Endodermal cell (in vitro differentiated cells): Measurements from ENCODE around the gene SSTR5. TPM values are rescaled to one million over a fixed set of nuclear protein-coding genes. Genes with fewer than 3 reads are reported as not detected.
"Not testable (repeated sequence)": the region's sequence is repeated elsewhere in the genome, so short reads cannot be mapped to it uniquely, and the experiment has no call there.

Experiments
- DNase-seq: peaks from one replicate; pipeline ENCODE4 v3.0.0-alpha.2; 2017
- H3K27ac ChIP-seq: 2 replicates; pipeline ENCODE4 v1.5.1; 2013; ENCODE audit warnings: mild to moderate bottlenecking, low read depth, low read length, moderate library complexity
- H3K27me3 ChIP-seq: 2 replicates; pipeline ENCODE4 v1.6.1; 2013; ENCODE audit warnings: mild to moderate bottlenecking, low read length, moderate library complexity; ENCODE audit not compliant: insufficient read depth, control insufficient read depth, poor library complexity, severe bottlenecking
- H3K36me3 ChIP-seq: 2 replicates; pipeline ENCODE4 v1.7.0; 2013; ENCODE audit warnings: mild to moderate bottlenecking, low read length, moderate library complexity; ENCODE audit not compliant: control insufficient read depth, insufficient read depth
- H3K4me1 ChIP-seq: one replicate; pipeline ENCODE4 v1.7.0; 2013; ENCODE audit warnings: low read length; ENCODE audit not compliant: control insufficient read depth, insufficient read depth
- H3K4me3 ChIP-seq: 2 replicates; pipeline ENCODE4 v1.5.1; 2013; ENCODE audit warnings: mild to moderate bottlenecking, low read length, moderate library complexity
- H3K9ac ChIP-seq: 2 replicates; pipeline ENCODE4 v1.6.1; 2013; ENCODE audit warnings: mild to moderate bottlenecking, low read length, moderate library complexity; ENCODE audit not compliant: poor library complexity, severe bottlenecking; ENCODE audit errors: extremely low read depth
- H3K9me3 ChIP-seq: 2 replicates; pipeline ENCODE4 v1.6.1; 2013; ENCODE audit warnings: mild to moderate bottlenecking, low read length, moderate library complexity; ENCODE audit not compliant: control insufficient read depth
- H3K27ac Mint-ChIP-seq: 2 replicates; pipeline ENCODE4 v1.8.0; 2020; ENCODE audit warnings: mixed read lengths
- H3K27me3 Mint-ChIP-seq: 2 replicates; pipeline ENCODE4 v1.8.0; 2021; ENCODE audit warnings: mild to moderate bottlenecking, mixed read lengths; ENCODE audit not compliant: insufficient read depth
- H3K36me3 Mint-ChIP-seq: 2 replicates; pipeline ENCODE4 v1.8.0; 2020; ENCODE audit warnings: low read depth, mixed read lengths
- H3K4me1 Mint-ChIP-seq: 2 replicates; pipeline ENCODE4 v1.8.0; 2020; ENCODE audit warnings: mixed read lengths
- H3K4me3 Mint-ChIP-seq: 2 replicates; pipeline ENCODE4 v1.8.0; 2020; ENCODE audit warnings: mild to moderate bottlenecking, moderate library complexity, mixed read lengths
- H3K9me3 Mint-ChIP-seq: 2 replicates; pipeline ENCODE4 v1.8.0; 2020; ENCODE audit warnings: mild to moderate bottlenecking, mixed read lengths
- WGBS, 2 experiments: methylation state at CpG; one replicate each; pipeline versions ENCODE4 v1.1.5 to v1.1.7; 2013; ENCODE audit warnings: missing lambda C conversion rate in 2 of 2, mixed read lengths in 1 of 2; ENCODE audit not compliant: insufficient coverage in 1 of 2, insufficient read length in 1 of 2; 5-methylcytosine and 5-hydroxymethylcytosine counted together
- long read RNA-seq, 4 experiments: library from polyadenylated mRNA in 2 of 4; library from RNA in 1 of 4; library from capped mRNA in 1 of 4; stranded (forward) in 3 of 4; unstranded in 1 of 4; transcript quantifications; one replicate each; pipeline ENCODE4 v2.0.0, GENCODE V29; 2020 to 2021; ENCODE audit warnings: inconsistent platforms in 1 of 4
- polyA plus RNA-seq, 2 experiments: library from polyadenylated mRNA; stranded (reverse); fragments of 50-300 nt; gene quantifications; one replicate each; pipeline ENCODE4 v1.2.3, GENCODE V29; 2013
- total RNA-seq, 2 donors: library from RNA; stranded (reverse); fragmentation: NEBNext Ultra II Directional in 1 of 2; extraction: Animal tissue kit (Norgen Biotek cat#: 25700) in 1 of 2; gene quantifications; 2 replicates in 1 of 2; 3 replicates in 1 of 2; pipeline ENCODE4 v1.2.1, GENCODE V29; 2021
- TF ChIP-seq, protein P1 (sequence below): fragments of 200-600 bp; sonication (generic); conservative IDR thresholded peaks from 2 replicates; pipeline ENCODE4 v1.5.0; 2021; ENCODE audit warnings: antibody characterized with exemption, mild to moderate bottlenecking

The SSTR5 gene
- 1 to 10 TPM in 1 of 2 donors, under 1 TPM in 1; 0.64 to 1.3 TPM for total RNA-seq
- polyA plus RNA-seq (2013, experiment 1 of 2) = 0.18 TPM
- not detected for polyA plus RNA-seq (2013, experiment 2 of 2)
- long read RNA-seq, experiment 1 = 0 reads
- long read RNA-seq, experiment 2, partial matches to known transcripts = 0 of 2 reads
- long read RNA-seq, experiment 2, other reads (novel, unspliced or antisense) = 2 of 2 reads
- long read RNA-seq, experiment 3, partial matches to known transcripts = 0 of 1 reads
- long read RNA-seq, experiment 3, other reads (novel, unspliced or antisense) = 1 of 1 reads
- long read RNA-seq, experiment 4 = 0 reads

DNA sequence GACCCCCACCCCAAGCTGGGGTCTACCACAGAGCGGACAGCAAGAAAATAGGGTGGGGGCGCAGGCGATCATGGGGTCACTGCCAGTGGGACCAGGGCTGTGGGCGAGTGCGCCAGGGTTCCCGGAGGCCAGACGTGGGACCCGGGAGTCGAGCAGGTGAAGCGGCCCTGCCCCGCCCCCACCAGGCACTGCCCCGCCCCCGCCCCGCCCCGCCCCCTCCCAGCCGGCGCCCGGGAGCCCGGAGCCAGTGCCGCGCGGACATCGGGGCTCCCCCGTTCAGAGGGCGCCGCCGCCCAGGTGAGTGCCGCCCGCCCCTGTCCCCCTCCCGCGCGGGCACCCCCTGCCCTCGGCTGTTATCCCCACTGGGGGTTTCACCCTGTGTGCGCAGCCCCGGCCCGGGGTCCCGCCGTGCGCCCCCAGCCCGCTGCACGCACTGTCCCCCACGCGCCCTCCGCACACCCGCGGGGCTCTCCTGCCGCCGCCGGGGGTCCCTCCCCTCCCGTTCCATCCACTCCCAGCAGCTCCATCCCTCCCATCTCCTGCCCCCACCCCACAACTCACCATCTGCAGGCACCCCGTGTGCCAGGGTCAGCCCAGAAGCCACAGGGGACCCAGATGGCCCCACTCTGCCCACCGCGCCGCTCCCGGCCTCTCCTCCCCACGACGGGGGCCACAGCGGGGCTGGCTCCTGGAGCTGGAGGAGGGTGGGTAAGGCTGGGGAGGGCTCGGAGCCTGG is at the start of gene SSTR5:
Gene SSTR5 (plus strand): TSS at position 222 of the 736 bp plus-strand sequence. CDS start 6,122 bp downstream, outside the sequence.
- Histone ChIP-seq H3K4me1 (peaks cover 5% of the 10 kb centered on the region), H3K4me3 (no peak within 1 kb of the TSS), H3K9ac (no peak within 1 kb of the TSS), H3K27ac (no peak within 1 kb of the TSS), H3K27me3 (peaks cover 18% of the 10 kb centered on the region), H3K36me3 (no peaks in the 10 kb centered on the region), H3K9me3 (no peaks in the 10 kb centered on the region)
- no peaks in the 10 kb centered on the region for H3K36me3 Mint-ChIP-seq
- 7 to 19% methylated on average over 11 to 59 of the region's 59 CpGs for WGBS, 2 experiments
- H3K4me1 Mint-ChIP-seq = no peaks in the 10 kb centered on the region
- peaks cover 8% of the 10 kb centered on the region for H3K27me3 Mint-ChIP-seq
- peak within 1 kb of the TSS; percentile 34 for H3K4me3 Mint-ChIP-seq
- H3K27ac Mint-ChIP-seq = no peak within 1 kb of the TSS
- TF ChIP-seq, protein P1, sequence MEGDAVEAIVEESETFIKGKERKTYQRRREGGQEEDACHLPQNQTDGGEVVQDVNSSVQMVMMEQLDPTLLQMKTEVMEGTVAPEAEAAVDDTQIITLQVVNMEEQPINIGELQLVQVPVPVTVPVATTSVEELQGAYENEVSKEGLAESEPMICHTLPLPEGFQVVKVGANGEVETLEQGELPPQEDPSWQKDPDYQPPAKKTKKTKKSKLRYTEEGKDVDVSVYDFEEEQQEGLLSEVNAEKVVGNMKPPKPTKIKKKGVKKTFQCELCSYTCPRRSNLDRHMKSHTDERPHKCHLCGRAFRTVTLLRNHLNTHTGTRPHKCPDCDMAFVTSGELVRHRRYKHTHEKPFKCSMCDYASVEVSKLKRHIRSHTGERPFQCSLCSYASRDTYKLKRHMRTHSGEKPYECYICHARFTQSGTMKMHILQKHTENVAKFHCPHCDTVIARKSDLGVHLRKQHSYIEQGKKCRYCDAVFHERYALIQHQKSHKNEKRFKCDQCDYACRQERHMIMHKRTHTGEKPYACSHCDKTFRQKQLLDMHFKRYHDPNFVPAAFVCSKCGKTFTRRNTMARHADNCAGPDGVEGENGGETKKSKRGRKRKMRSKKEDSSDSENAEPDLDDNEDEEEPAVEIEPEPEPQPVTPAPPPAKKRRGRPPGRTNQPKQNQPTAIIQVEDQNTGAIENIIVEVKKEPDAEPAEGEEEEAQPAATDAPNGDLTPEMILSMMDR = no peak
- H3K9me3 Mint-ChIP-seq = no peaks in the 10 kb centered on the region
- peak; percentile 84 for DNase-seq

DNA sequence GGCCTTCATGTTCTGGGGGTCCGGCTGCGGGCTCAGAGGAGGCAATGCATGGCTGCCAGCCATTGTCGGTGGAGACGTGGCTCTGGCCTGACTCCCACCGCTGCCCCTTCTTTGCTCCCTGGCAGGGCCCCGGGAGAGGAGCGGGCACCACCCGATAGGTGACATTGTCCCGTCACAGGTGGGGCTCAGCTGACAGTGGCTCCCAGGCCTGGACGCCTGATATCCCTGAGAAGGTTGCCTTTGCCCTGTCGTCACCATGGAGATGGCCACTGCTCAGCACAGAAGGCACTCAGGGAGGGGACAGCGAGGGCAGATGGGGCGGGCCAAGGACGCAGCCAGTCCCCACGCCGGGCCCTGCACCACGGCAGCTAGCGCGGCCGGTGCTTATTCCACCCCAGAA is 48.4 kb upstream of the SSTR5 start:
- Histone ChIP-seq H3K9me3 (no peaks in the 10 kb centered on the region), H3K27me3 (peaks cover 6% of the 10 kb centered on the region), H3K27ac (no peak overlapping the region), H3K4me3 (no peak overlapping the region), H3K36me3 (no peaks in the 10 kb centered on the region), H3K9ac (no peak overlapping the region), H3K4me1 (no peaks in the 10 kb centered on the region)
- no peaks in the 10 kb centered on the region for H3K9me3 Mint-ChIP-seq
- H3K4me1 Mint-ChIP-seq = peaks cover 3% of the 10 kb centered on the region
- no peak overlapping the region for H3K4me3 Mint-ChIP-seq
- no peaks in the 10 kb centered on the region for H3K36me3 Mint-ChIP-seq
- DNase-seq = no peak
- H3K27ac Mint-ChIP-seq = no peak overlapping the region
- TF ChIP-seq, protein P1 = no peak
- 87 to 90% methylated on average over 14 to 20 of the region's 20 CpGs for WGBS, 2 experiments
- no peaks in the 10 kb centered on the region for H3K27me3 Mint-ChIP-seq

DNA sequence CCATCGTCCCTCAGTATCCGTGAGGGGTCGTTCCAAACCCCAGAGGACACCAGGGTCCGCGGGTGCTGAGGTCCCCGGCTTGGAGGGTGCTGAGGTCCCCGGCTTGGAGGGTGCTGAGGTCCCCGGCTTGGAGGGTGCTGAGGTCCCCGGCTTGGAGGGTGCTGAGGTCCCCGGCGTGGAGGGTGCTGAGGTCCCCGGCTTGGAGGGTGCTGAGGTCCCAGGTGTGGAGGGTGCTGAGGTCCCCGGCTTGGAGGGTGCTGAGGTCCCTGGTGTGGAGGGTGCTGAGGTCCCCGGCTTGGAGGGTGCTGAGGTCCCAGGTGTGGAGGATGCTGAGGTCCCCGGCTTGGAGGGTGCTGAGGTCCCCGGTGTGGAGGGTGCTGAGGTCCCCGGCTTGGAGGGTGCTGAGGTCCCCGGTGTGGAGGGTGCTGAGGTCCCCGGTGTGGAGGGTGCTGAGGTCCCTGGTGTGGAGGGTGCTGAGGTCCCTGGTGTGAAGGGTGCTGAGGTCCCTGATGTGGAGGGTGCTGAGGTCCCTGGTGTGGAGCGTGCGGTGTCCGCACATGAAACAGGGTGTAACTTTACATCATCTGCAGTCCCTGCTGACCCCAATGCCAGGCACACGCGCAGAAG is 47.3 kb upstream of the SSTR5 start:
- H3K4me3 ChIP-seq, H3K9ac ChIP-seq, H3K27ac Mint-ChIP-seq, H3K9me3 Mint-ChIP-seq, H3K27me3 Mint-ChIP-seq, DNase-seq, H3K4me1 ChIP-seq, H3K36me3 Mint-ChIP-seq, H3K27me3 ChIP-seq, H3K27ac ChIP-seq, H3K4me3 Mint-ChIP-seq, H3K36me3 ChIP-seq, H3K4me1 Mint-ChIP-seq, H3K9me3 ChIP-seq: not testable (repeated sequence)
- 71% methylated on average over 21 to 24 of the region's 24 CpGs for WGBS, 2 experiments
